Activated CD4-positive, alpha-beta T cell treated with anti-CD3 and anti-CD28 coated beads, Interleukin-2, amount 50 U/mL, for 24 hours (primary cell): ENCODE measurements around the gene CEP83.

Experiments
- DNase-seq, 2 donors: peaks; one replicate each; pipeline ENCODE4 v3.0.0-alpha.2; 2020; ENCODE audit warnings: low read depth in 1 of 2, low spot score in 1 of 2

CEP83 gene

DNA sequence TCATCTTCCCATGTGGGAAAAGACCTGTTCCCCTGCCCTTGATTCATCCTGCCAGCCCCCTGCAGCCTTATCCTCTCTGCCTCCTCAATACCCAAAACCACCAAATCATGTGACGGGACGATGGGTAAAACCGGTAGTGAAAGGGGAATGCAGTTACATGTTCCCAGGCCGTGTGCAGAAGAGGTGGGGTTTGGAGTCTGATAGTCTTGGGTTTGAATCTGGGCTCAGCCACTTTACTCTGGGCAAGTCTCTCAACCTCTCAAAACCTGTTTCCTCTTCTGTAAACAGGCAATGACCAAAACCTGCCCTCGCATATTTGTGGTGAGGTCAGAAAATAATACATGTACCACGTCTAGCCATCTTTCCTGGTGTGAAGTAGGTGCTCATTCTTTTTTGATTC, 188.3 kb downstream of the CEP83 start:
- DNase-seq, result no peak

DNA sequence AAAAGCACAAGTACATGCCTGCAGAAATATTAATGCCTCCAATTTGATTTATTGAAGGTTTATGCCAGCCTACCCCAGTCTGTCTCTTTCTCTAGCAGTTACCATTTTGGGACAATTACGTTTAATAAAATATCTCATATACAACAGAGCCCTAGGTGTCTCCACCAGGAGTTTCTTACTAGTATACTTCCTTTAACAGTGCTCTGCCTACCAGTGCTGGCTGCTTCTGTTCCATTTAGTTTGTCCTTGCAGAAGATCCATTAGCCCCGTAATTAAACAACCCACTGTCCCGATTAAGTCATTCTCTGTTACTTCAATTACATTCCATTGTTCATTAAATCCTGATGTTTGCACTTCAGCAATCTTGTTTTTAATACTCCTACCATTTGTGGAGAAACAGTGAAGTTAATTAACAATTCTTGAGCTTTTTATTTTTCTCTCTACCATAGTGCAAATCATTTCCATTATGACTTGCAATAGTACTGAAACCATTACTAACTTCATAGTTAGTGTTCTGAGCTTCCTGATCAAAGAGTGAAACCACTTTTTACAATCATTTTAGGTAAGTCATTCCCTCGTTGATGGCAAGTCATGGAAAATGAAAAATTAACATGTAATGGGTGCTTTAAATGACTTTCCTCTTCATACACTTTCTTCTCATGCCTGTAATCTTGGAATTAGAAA, 190.2 kb downstream of the CEP83 start:
- no peak for DNase-seq

DNA sequence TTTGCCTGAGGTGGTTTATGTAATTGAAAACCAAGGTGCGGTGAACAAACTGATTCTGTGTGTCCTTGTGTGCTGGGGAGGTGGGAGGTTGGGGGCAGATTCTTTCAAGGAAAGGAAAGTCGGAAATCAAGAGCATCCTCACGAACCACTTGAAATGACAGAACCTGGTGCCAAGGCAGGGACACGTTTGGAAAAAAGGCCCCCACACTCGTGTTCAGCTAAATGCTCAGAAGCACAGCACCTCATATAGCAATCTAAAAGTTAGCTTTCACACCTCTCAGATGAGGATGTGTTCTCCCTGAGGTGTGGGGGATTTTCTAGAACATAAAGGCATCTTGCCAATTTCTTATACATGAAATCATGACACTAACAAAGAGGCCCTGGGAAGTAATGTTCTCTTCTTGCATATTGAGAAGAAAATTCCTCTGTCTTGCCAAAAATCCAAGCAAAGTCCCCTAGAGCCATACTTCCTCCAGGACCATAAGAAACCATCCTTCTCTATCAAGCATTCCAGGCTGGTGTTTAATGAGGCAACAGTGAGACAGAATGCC, 191.7 kb downstream of the CEP83 start:
- no peak for DNase-seq

DNA sequence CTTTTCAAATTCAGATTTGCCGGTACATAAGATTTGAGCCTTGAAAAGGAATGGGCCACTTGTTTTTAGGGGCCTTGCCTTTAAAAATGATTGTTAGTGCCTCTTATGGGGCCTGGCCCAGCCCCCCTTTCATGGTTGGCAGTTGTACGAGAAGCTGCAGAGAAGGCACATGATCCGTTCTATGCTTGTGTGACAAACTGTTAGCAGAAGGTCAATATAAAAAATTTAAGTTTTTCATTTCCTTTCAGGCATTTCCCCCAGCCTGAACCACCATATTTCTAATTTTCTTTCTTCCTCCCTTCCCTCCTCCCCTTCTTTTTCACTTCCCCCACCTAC, 192.2 kb downstream of the CEP83 start:
- DNase-seq, result no peak

DNA sequence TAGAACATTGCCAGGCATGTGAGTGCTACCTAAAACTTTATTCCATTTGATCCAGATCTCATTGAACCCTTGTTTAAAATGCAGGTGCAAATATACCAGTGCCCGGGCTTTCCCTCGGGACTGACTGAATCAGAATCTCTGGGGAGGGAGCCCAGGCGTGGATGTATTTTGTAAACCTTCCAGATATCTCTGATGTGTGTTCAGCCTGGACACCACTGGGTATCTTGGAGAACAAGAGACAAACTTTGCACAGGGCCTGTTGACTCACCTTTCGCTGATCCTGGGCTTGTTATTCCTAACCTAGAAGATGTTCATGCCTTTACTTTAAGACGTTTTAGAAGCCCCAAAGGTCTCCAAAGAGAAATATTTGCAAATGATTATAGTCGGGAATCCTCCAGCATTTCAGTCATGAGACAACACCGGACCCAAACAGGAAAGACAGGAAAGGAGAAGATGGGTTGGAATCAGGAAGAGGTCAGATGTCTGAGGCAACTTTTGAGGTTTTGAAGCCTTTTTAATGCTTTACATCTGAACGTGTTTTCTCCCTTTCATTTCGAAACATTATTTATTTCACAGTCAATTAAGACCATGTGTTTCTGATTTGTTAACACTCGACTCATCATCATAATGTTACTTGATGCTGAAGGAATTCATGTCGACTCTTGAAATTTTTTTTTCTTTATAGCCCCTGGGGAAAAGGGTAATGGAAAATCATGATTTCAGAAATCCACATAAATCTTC, 192.7 kb downstream of the CEP83 start:
- no peak for DNase-seq

DNA sequence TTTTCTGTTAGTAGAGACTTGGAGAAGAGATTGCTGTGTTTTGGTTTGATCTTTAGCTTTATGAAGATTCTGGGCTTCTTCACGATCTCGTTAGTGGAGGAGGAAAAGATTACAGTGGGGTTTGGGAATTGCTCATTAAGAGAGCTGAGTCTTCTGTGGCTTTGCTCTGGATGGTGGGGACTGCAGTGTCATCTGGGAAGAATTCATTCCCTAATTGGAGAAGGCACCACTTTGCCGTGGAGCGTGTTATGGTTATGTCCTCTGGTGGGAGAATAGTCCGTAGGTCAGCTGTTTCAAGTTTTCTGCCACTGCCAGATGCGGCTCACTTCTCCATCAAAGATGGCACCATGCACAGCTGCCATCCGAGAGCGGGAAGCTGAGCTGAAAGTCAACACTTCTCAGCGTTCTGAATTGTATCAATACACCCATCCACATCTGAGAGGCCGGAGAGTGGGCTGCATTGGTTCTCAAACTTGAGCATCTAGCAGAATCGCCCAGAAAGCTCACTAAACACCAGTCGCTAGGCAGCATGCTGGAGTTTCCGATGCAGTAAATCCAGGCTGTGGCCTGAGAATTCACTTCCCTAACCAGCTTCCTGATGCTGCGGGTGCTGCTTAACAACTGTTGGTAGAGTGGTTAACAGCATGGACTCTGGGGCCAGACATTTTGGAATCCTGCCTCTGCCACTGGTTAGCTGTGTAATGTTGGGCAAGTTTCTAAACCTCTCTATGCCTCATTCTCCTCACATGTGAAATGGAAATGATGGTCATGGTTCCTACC, 193.5 kb downstream of the CEP83 start:
- no peak for DNase-seq

DNA sequence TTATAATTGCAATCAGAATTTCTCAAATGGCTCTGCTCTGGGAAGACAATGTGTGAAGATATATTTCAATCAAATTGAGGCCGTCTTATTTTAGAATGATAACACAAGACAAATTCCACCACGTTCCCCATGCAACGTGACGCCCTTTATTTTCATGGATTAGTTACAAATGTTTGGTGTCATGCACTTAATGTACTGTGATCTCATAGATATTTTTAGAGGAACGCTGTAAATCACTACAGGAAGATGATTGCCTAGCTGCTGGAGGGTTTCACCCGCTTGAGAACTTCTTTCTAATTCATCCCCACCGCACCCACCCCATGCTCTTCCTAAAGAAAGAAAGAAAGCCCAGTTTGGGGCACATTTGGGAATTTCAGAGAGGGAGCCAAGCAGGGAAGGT, 194.1 kb downstream of the CEP83 start:
- no peak for DNase-seq

DNA sequence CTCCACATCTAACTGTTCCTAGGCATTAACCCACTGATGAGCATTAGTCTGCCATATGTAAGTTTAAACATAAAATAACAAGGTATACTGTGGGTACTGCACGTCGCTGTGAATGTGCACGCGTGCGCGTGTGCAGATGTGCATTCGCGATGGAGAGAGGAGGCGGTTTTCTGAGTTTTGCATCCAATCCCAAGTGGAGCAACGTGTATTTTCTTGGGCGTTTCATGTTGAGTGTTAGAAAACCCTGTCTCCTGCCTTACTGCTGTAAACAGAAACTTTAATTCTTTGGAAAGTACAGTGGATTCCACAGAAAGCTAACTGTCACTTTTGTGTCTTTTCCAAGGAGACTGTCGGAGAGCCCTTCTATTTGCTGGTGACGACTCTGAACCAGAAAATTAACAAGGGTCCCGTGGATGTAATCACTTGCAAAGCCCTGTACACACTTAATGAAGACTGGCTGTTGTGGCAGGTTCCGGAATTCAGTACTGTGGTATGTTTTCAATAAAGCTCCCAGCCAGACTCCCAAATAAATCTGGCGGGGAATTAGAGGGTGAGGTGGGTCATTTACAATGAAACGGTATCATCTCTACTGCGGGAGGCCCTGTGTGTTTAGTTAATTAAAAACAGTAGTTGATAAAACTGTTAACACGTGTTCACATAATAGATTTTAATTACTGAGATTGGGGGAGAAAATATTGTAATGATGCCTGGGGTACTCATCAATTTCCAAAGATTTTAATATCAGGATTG, 194.8 kb downstream of the CEP83 start:
- DNase-seq, result no peak

DNA sequence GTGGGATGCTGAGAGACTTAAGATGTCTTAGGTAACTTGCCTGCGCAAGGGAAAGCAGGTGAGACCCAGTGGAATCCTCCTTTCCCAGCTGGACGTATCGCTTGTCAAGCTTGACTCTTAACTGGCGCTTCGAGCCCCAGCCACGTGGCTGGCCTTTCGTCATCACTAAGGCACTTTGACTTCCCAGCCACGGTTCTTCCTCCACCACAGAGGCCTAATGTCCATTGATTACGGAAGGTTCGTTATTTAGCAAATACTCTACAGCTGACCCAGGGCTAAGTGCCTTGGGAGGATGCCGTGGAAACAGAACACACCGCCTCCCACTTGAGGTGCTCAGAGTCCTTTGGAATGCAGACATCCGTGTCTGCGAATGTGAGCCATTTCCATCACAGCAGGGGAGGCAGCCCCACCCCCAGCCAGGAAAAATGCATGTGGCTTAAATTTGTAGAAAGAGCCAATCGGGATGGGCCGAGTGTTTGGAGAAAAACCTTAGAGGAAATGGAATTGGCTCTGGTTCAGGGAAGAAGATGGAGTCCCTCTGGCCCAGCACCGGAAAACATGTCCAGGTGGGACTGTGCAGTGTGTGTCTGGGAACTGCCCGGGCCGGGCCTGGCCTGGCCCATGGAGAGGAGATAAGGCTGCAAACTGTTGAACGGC, 195.6 kb downstream of the CEP83 start:
- no peak for DNase-seq

DNA sequence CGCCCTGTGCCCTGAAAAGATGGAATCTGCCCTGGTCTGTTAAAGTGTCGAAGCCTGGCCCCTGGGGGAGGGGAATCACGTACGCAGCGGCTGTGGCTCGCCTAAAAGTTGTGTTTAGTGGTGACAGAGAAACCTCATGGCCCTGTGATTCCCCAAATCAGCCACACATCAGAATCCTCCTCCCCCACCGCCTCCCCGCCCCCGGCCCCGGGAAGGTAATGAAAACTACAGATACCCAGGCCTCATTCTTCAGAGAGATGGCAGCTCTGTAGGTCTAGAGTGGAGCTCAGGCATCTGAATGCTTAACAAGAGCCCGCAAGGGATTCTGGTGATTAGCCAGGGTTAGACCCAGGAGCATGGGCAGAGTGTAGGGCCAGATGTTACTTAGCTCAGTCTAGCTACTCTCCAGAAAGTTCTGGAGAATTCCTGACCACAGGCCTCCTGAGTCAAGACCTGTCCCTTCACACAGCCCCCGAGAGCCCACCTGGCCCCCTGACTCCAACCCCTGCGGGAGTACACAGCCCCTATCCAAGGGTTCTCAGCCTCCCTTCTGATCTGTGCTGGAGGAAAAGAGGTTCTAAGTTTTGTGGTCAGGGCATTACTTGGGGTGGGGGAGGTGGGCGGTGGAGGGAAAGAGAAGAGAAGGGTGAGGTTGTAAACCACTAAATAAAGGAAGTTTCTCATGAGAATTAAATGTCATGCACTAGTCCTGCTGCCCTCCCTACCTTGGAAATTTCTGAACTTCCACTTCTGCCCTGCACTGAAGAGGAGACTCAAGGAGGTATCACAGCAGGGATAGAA, 196.5 kb downstream of the CEP83 start:
- DNase-seq, result peak; percentile 42 to 52

DNA sequence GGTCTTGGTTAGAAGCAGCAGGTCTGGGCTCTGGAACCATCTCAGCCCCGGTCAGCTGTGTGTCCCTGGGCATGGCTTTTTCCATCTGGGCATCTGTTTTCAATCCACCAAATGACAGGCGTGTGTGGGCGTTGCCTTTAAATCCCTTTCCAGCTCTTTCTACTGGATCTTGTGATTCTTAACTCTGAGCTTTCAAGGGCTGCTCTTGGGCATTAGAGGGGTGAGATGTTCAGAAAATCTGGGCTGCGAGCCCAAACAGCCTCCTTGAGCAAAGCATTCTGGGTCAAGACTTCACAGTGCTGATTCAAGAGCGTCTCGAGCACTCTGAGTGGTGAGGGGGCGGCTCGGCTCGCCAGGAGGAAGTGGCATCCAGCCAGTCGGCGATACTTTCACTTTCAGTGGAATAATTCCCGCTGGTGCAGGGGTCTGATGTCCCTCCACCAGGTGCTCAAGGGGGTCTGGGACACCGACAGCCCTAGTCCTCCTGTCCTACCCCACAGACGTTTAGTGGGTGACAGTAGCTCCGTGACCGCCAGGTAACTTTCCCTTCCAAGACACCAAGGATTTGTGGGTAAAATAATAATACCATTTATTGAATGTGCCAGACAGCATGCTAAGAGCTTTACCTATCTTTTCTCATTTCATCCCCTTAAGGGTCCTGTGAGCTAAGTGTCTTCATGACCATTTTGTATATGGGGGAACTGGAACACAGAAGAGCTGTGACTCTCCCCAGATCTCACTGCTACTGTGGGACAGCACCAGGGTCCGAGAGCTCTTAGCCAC, 197.2 kb downstream of the CEP83 start:
- peak; percentile 44 to 62 for DNase-seq

DNA sequence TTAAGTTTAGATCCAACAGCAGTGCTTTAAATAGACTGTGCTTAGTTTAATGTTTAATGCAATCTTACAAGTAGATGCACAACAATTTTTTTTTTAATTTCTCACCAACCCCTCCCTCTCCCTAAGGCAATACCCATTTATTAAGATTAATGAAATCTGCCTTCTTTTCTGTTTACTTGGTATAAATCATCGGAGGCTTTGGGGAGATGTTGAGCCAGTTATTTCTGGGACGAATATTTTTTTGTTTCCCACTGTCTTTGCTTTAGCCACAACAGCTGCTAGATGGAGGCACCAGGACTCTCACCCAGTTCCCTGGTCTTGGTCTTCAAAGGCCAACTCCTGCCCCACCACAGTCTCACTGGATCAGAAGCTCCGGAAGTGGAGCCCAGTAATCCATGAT, 197.9 kb downstream of the CEP83 start:
- no peak for DNase-seq

DNA sequence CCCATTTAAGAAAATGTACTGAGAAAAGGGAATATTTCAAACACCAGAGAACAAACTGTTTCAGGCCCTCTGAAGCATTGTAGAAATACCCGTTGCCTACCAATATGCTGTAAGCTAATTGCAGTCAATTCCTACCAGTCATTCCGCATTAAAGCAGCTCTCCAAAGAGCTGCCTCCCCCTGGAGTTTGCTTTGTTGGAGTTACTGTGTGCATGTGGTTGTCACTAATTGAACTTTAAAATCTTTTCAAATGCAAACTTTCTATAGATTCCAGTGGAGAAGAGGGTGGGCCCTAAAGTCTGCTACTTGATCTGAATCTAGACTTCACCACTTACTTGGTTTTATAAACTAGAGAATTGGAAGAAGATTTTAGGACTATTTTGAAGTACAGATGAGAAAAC, 198.5 kb downstream of the CEP83 start:
- no peak for DNase-seq

DNA sequence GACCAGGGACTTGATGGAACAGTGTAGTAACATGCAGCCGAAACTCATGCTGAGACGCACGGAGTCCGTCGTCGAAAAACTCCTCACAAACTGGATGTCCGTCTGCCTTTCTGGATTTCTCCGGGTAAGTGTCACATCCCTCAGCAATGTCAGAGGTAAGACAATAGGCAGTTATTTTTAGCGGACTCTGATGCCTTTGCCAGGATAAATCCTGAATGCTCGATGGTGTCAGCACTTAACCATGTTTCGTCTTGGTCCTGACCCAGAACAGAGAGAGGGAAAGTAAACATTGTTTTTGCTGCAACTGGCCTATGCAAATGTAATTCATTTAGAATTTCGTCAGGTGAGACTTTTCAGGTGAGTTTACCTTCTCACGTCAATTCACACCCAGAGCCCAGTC, 198.9 kb downstream of the CEP83 start:
- DNase-seq, result no peak

DNA sequence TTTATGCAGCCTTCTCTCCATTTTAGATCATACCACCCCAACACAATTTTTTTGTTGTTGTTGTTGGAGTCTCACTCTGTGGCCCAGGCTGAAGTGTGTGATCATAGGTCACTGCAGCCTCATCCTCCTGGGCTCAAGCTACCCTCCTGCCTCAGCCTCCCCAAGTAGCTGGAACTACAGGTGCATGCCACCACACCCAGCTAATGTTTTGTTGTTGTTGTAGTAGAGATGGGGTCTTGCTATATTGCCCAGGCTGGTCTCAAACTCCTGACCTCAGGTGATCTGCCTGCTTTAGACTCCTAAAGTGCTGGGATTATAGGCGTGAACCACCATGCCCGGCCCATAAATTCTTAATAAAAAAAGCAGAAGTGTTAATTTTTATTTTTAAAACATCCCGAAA, 199.7 kb downstream of the CEP83 start:
- no peak for DNase-seq

DNA sequence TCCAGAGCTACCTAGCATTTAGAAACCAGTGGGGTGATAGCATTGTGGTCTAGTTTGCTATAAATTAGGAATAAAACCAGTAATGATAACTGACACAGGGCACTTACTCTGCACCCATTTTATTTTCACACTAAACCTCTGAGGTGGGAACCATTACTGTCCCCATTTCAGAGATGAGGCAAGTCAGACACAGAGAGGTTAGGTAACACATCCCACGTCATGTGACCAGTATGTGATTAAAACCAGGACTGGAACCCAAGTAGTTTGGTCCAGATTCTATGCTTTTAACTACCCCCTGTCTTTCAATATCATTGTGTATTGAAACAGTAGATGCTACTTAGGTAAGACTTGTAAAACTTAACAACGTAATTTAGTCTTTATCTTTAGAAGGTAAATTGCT, 201.1 kb downstream of the CEP83 start:
- no peak for DNase-seq
